Progenitor cell of endocrine pancreas (in vitro differentiated cells): ENCODE results near the gene CHCHD3. TPM values are rescaled to one million over a fixed set of nuclear protein-coding genes. Genes with fewer than 3 reads are reported as not detected.

ENCODE experiments used
- DNase-seq: peaks from one replicate; pipeline ENCODE4 v3.0.0; 2021; ENCODE audit warnings: low spot score; ENCODE audit not compliant: unreplicated experiment
- H3K27ac Mint-ChIP-seq: 2 replicates; pipeline ENCODE4 v1.8.0; 2021; ENCODE audit warnings: mild to moderate bottlenecking, moderate library complexity, mixed read lengths
- H3K27me3 Mint-ChIP-seq: 2 replicates; pipeline ENCODE4 v1.8.0; 2021; ENCODE audit warnings: mixed read lengths
- H3K36me3 Mint-ChIP-seq: 2 replicates; pipeline ENCODE4 v1.8.0; 2022; ENCODE audit warnings: mixed read lengths; ENCODE audit not compliant: insufficient read depth
- H3K4me1 Mint-ChIP-seq: 2 replicates; pipeline ENCODE4 v1.8.0; 2021; ENCODE audit warnings: low read depth, mixed read lengths
- H3K4me3 Mint-ChIP-seq: 2 replicates; pipeline ENCODE4 v1.8.0; 2021; ENCODE audit warnings: low read depth, mild to moderate bottlenecking, moderate library complexity, mixed read lengths
- H3K9me3 Mint-ChIP-seq: 2 replicates; pipeline ENCODE4 v1.8.0; 2021; ENCODE audit warnings: low read depth, mixed read lengths
- CTCF ChIP-seq: fragments of 200-600 bp; sonication (generic); IDR thresholded peaks from one replicate; pipeline ENCODE4 v1.5.0; 2021; ENCODE audit warnings: antibody characterized with exemption, mild to moderate bottlenecking; ENCODE audit not compliant: unreplicated experiment
- total RNA-seq: library from RNA; stranded (reverse); gene quantifications from 2 replicates; pipeline ENCODE4 v1.2.1, GENCODE V29; 2021

CHCHD3 gene
- total RNA-seq, 1 donor from 2014 or later: 67.3 TPM

GRCh38 chr7:132856416-132856815 lies 225.5 kb downstream of the CHCHD3 start:
- H3K27ac Mint-ChIP-seq: no peak overlapping the region

GRCh38 chr7:132855901-132856300 lies 226.0 kb downstream of the CHCHD3 start:
- no peak overlapping the region for H3K27ac Mint-ChIP-seq

More at GRCh38 chr7:132856416-132856815, 225.5 kb downstream of the CHCHD3 start:
- Mint-ChIP-seq H3K27me3 (no peaks in the 10 kb centered on the region), H3K4me3 (no peak overlapping the region), H3K36me3 (peaks cover 8% of the 10 kb centered on the region), H3K9me3 (no peaks in the 10 kb centered on the region), H3K4me1 (peaks cover 15% of the 10 kb centered on the region)
- no peak for DNase-seq
- no peak for TF ChIP-seq CTCF

GRCh38 chr7:132854238-132854637 lies 227.7 kb downstream of the CHCHD3 start:
- H3K36me3 Mint-ChIP-seq: peaks cover 7% of the 10 kb centered on the region
- TF ChIP-seq CTCF: no peak
- H3K4me3 Mint-ChIP-seq: no peak overlapping the region
- H3K9me3 Mint-ChIP-seq: no peaks in the 10 kb centered on the region
- H3K27me3 Mint-ChIP-seq: no peaks in the 10 kb centered on the region
- no peak for DNase-seq
- no peak overlapping the region for H3K27ac Mint-ChIP-seq
- H3K4me1 Mint-ChIP-seq: peaks cover 15% of the 10 kb centered on the region

More at GRCh38 chr7:132855901-132856300, 226.0 kb downstream of the CHCHD3 start:
- H3K27me3 Mint-ChIP-seq: no peaks in the 10 kb centered on the region
- H3K4me1 Mint-ChIP-seq: peaks cover 15% of the 10 kb centered on the region
- DNase-seq: no peak
- no peaks in the 10 kb centered on the region for H3K9me3 Mint-ChIP-seq
- H3K4me3 Mint-ChIP-seq: no peak overlapping the region
- no peak for TF ChIP-seq CTCF
- peaks cover 7% of the 10 kb centered on the region for H3K36me3 Mint-ChIP-seq

GRCh38 chr7:132847376-132847775 lies 234.5 kb downstream of the CHCHD3 start:
- H3K27ac Mint-ChIP-seq: peak overlapping the region; percentile 59
- peaks cover 3% of the 10 kb centered on the region for H3K36me3 Mint-ChIP-seq
- no peak for DNase-seq
- H3K4me3 Mint-ChIP-seq: no peak overlapping the region
- no peak for TF ChIP-seq CTCF
- peaks cover 6% of the 10 kb centered on the region for H3K4me1 Mint-ChIP-seq
- H3K27me3 Mint-ChIP-seq: no peaks in the 10 kb centered on the region
- H3K9me3 Mint-ChIP-seq: no peaks in the 10 kb centered on the region

GRCh38 chr7:132846086-132846485 lies 235.8 kb downstream of the CHCHD3 start:
- no peak overlapping the region for H3K4me3 Mint-ChIP-seq
- no peak for TF ChIP-seq CTCF
- H3K4me1 Mint-ChIP-seq: peaks cover 6% of the 10 kb centered on the region
- no peak overlapping the region for H3K27ac Mint-ChIP-seq
- DNase-seq: no peak
- peaks cover 5% of the 10 kb centered on the region for H3K36me3 Mint-ChIP-seq
- H3K9me3 Mint-ChIP-seq: no peaks in the 10 kb centered on the region
- H3K27me3 Mint-ChIP-seq: no peaks in the 10 kb centered on the region
